Renal cortex interstitium (tissue), 11 donors: ENCODE measurements around the gene FAM53B. TPM values are rescaled to one million over a fixed set of nuclear protein-coding genes. Genes with fewer than 3 reads are reported as not detected.

Experiments
- DNase-seq, 11 donors: peaks; one replicate each; pipeline ENCODE4 v3.0.0-alpha.2; 2013; ENCODE audit warnings: low read depth in 9 of 11, low spot score in 4 of 11; ENCODE audit errors: extremely low read depth in 1 of 11
- polyA plus RNA-seq, 3 donors: library from polyadenylated mRNA; unstranded; fragments of 120-200 nt; gene quantifications; one replicate each; pipeline ENCODE4 v1.2.1, GENCODE V29; 2013; ENCODE audit not compliant: insufficient read length in 3 of 3

Gene FAM53B
- polyA plus RNA-seq, 3 donors: 22.3 to 32.5 (median 29.1) TPM

DNA sequence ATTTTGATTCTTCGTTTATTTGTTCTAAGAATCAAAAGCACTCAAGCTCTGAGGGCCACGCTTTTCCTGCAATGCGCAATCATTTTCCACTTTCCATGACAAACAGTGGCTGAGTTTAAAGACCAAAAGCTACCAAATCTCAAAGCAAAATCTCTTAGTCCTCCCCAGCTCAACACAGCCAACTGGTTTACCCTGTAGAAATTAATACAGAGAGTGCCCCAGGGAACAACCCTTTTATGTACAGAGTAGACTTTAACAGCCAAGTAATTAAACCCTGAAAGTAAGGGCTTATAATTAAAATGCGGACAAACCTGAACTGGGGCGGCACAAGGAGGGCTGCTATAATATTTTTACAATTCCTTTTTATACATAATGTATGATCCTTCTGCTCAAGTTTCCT lies 53.2 kb downstream of the FAM53B start:
- peak in 1 of 11 donors; percentile 44 for DNase-seq

DNA sequence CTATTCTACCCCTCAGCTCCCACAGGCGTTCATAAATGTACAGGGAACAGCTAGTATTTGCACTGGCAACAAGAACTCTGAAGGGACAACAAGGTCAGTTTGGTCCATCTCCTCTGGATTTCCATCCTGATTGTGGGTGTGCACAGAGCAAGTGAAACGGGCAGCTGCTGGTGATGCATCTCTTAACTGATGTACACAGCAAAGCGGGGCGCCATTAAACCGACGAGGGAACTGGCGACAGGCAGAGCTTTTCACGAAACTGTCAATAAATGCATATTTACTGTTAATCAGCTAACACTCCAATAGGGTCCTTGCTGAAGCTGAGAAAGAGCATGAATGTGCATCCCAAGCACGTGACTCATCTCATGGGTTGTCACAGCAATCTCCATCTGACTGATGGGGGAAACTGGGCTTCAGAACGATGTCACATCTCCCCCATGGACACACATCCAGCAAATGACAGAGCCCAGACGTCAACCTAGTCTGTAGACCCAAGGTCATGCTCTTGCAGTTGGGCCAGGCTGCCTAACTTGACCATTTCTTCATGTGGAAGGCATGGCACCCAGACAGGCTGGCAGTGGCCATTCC lies 54.2 kb downstream of the FAM53B start:
- no peak for DNase-seq

DNA sequence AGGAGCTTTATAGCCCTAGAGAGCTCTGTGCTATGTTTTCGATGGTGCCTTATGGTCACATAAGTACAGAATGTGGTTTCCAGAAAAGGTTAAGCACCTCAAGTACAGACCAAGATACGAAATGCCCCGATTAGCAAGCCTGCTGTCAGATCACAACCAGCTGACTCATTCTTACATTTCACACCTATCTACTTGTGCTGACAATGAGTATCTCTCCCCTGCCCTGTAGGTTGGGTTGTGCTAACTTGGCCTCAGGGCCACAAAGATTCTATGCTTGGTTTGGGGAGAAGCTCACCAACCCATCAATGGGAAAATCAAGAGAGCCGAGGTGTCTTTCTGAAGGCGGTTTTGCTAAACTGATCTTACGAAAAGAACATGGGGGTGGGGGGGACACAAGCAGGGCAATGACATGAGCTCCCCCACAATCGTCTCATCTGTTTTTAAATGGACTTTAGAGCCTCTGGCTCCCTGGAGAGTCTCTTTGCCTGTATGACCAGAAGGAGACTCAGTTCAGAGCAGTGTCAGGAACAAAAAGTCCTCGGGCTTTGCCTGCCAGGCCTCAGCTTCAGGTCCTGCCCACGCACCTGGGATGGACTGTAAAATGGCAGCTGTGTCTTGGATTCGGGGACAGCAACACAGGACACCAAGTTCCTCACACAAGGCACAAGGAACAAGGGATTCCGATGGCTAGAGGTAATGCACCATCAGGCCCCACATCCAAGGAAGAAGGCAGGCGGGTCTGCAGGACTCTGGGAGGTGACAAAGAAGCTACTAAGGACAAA lies 55.1 kb downstream of the FAM53B start:
- DNase-seq: no peak

DNA sequence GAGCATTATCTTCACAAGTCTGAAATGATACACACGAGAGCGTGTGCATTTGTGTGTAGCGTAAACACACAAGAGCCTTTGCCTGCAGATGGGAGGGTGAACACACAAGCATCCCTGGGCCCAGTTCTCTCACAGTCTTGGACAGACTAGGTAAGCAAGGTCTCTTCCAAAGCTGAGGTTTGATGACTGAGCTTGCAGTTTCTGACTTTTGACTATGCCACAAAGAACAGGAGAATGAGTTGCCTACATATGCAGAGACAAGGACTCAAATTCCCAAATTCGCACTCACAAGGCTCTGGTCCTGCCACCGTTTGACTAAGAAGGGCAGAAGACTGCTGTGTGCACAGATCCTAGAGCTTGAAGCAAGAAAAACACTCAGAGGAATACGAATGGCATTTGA lies 55.8 kb downstream of the FAM53B start:
- DNase-seq: no peak

DNA sequence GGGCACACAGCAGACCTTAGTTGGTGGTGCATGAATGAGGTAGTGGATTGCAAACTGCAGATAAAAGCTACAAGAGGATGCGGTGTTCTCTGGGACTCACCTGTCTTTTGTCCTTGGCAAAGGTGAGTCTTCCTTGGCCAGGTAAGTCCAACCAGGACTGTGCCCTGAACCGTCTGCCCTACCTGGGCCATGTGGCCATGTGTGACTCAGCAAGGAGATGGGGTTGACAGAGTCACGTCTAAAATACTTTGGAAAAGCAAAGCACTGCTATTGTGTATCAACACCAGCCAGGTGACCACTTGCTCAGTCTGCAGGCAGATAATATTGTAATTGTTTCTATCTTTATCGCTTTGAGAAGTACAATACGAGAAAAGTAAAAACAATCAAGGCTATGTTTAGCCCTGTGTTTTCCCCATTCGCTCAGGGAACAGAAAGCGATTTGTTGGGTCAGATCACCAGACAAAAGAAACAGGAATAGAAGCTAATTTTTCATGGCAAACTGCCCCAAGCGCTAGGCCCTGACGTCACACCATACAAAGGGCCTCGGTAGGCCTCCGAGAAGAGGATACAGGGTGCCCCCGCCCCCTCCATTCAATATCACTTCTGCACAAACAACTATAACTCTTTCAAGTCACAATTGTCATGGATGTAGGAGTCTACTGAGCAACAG lies 57.3 kb downstream of the FAM53B start:
- no peak for DNase-seq

DNA sequence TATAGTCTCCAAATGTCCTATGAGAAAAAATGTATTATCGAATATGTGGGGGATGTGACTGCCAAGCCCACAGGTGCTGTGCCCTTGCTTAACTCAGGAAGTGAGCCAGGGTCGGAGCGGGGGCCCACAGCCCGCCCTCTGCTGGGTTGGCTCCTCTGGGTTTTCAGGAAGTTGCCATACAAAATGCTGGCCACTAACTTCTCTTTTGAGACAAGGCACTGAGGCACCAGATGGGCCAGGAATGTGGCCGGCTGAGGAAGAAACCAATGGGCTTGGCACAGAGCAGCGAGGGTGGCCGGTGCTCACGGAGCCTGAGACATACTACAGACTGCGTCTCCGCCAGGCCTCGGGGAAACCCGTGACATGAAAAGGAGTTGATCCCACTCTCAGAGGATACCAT lies 58.9 kb downstream of the FAM53B start:
- no peak for DNase-seq

DNA sequence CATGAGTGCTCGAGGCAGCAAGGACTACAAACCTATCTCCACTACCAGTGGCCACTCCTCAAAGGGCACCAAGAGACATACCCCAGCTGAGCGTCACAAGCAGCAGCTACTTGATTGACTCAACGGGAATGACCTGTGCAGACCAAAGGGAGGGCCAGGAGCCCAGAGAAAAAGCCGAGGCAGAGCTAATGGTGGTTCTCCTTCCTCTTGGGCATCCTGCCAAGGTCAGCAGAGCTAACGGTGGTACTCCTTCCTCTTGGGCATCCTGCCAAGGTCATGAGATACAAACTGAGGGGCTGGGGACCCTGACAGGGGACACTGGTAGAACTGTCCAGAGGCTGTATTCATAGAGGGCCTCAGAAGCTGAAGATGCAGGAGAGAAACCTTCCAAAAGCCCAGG lies 60.4 kb downstream of the FAM53B start:
- DNase-seq: no peak

DNA sequence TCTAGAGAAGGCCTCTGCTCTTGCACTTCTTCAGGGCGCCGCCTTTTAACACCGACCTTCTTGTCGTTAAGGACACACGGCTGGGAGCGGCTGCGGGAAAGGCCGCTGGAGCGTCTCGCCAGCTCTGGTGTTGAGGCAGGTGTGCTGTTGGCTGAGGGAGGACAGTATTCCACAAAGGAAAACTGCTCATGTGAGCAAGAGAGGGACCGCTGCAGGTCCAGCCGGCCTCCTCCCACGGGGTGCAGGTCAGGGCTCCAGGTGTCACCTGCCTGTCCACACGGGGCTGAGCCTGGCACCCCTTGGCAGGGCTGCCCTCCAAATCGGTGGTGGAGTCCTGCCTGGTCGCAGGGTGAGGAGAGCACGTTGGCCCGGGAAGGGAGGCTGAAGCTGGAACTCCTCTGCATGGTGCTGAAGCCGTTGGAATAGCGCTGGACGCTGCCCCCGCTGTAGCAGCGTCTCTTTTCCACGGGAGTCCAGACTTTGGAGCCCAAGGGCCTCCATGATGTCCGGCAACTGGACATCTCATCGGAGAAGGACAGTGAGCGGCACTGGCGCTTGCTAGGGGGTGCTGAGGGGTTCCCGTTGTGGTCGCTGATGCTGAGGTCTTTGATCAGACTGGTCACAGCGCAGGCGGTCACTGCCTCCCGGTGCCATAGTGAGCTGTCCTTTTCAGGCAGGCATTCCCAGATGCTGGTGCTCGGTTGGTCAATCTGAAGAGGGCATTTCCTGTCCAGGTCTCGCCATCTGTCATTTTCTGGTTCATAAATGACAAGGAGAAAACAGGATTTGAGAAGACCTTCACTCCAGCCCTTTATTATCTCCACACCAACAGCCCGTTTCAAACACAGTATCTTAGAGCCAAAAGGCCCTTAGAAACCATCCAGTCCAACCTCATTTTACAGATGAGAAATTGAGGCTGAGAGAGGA lies 62.3 kb downstream of the FAM53B start:
- no peak for DNase-seq

DNA sequence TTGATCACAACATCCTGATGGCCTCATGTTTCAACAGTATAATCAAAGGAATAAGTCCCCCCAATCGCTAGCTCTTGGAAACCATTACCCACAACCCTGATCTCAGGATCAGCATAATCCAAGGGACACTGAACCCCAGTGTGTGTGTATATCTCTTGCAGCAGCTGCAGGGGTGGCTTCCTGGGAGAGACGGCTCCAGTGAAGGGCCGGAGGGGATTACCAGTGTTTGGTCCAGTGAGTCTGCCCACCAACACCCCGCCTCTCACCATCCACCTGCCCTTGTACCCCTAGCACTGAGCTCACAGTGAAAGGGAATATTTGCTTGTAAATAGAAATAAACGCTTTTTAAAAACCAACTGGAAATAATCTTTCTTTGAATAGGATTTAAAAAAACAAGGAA lies 63.1 kb downstream of the FAM53B start:
- no peak for DNase-seq

DNA sequence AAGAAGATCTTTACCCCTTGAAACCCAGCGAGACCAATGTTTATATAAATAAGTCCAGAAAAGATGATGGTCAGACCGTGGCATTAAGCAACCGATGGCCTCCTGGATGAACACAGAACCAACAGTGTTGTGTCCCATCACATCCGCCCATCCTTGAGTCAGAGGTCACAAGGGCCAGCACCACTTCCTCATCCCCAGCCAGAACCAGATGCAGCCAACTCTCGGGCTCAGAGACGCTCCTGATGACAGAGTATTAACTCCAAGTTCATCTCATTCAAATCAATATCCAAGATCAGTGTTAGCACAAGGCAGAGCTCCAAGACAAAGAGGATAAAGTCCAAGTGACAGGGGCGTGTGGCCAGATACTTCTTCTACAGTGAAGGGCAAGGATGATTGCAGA lies 63.5 kb downstream of the FAM53B start:
- DNase-seq: no peak

DNA sequence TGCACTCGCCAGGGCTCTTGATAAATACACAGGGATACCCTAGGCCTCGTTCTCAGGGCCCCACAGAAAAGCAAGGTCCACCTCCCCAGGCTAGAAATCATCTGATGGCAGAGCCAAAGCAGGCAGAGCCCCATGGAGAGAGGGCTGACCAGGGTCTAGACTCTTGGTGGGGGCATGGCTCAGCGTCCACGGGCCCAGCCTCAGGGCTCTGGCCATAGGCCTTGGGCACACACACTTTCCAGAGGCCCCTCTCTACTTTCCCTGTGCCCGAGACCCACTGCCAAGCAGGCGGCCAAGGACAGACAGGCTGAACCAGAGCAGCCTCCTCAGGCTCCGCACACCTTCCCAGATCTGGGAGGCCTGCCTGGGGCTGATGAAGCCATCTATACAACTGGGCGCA lies 64.8 kb downstream of the FAM53B start:
- DNase-seq: no peak

DNA sequence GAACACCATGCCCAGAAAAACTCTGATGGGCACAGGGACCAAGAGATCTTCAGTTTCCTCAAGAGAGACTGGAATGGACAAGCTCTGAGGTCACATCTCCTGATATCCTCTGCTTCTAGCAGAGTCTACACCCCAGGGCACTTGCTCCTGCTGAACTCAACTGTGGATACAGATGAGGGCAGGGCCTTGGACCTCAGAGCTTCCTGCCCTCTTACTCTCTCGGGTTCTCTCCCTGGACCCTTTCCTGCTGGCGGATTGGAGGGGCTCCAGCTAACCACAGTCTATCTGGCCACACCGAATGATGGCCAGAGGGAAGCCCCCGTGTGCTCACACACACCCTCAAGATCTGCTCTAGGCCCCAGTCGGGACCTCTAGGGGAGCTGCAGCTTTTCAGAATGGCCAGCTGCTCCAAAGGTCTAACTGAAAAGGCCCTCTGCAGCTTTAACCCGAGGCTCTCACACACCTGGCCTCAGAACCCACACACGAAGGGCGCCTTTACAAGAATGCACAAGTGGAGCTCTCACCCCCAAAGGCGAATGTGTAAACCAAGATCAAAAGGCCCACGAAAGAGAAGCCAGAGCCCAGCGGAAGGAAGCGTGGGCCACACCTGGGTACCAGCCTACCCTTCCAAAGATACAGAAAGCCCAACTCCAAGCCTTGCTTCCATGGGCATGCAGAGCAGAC lies 65.5 kb downstream of the FAM53B start:
- DNase-seq: no peak

DNA sequence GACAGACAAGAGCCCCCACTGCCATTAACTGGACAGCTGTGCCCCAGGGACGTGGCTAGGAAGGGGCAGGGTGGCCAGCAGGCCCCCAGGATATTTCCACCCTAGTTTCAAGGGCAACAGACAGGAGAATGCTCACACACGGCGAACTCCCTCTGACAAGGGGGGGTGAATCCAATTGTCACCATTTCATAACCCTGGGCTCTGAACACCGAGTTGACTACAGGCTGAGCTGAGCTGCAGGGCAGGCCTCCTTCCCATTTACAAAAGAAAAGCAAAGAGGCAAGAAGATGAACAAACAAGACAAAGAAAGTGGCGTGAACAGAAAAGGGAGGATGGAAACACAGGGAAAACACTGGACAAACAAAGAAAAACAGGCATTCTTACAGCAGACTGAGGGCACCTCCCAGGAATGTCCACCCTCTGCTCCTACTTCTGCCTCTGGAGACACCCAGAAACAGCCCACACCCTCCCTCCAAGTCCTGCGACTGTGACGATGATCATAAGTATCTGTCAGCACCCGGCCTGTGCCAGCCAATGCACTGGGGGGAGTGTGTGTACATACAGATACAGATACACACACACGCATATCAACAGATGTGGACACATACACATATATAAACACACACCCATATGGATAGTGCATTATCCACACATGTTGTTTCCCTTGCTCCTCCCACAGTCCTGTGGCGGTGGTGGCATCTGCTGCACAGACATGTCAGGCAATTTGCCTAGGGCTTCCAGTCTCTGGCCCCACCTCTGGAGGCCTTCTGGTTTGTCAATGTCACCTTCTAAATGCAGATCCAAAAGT lies 66.2 kb downstream of the FAM53B start:
- DNase-seq: no peak

DNA sequence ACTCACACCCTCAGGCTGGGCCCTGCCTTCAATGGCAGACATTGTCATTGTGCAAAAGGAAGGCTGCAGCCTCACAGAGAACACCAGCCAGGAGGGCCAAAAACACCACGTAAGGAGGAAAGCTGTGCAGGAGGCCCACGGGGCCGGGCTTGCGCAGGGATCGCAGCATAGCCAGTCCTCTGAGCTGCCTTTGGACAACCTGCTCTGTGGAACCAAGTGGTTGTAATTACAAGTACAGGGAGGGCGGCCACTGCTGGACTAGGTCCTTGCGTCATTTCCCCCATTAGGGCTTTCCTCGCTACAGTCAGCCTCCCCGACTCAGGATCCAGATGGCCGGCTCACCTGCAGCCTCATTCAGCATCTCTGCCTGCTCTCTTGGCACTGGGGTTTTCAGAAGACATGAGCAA lies 66.9 kb downstream of the FAM53B start:
- no peak for DNase-seq

DNA sequence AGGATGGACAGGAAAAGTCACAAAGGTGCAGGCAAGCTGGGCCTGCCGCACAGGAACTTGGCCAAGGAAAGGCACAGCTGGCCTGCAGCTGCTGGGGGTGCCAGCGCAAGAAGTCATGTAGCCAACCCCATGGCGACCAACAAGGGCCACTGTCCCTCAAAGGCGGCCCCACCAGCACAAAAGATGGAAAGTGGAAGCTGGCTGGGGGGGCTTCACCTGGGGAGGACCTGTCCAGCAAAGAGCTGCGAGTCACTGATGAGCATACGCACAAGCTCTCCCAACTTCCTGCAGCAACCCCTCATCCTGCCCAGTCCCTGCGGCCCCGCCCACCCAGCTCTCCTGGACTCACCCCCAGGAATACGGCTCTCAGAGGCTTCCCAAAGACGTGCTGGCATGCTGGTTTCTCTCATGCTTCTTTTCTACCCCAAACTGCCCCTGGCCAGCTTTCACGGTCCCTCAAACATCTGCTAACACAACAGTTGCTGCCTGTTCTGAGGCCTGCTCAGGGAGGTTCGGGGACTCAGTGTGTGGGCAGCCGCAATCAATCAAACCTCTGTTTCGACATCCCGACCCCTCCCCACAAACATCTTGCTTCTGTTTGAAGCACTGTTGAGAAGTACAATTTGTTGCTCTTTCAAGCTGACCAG lies 67.6 kb downstream of the FAM53B start:
- DNase-seq: peak in 4 of 11 donors; percentile 31 to 65 (median 54)

DNA sequence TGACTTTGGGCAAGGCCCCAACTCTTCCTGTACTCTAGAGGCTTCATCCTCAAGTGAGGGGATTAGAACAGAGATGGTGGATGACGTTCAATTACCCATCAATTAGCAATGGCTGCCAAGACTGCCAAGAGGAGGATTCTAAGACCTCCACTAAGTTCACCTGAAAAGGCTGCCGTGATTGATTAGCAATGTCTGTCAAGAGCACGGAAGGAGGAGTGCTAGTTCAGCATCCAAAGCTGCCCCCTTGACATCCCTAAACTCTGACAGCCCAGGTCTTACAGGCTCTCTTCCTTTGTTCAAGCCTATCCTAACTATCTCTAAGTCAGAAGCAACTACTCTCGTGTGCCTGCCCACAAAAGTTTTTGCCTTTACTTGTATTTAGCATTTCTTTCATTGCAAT lies 68.4 kb downstream of the FAM53B start:
- no peak for DNase-seq

DNA sequence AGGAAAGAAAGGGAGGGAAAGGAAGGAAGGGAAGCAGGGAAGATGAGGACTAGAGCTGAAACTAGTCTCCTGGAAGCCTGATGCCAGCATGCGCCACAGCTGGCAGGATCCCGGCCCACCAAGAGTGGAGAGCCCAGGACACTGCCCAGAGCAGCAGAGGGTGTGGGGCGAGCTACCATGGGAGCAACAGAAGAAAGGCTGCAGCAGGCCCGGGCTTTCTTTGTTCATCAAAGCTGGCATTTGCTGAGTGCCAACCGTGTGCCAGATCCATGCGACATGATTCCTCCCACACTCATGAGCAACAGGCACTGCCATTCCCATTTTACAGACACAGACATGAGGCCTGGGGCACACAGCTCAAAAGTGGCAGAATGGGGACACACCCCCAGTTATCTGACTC lies 68.9 kb downstream of the FAM53B start:
- DNase-seq: no peak

DNA sequence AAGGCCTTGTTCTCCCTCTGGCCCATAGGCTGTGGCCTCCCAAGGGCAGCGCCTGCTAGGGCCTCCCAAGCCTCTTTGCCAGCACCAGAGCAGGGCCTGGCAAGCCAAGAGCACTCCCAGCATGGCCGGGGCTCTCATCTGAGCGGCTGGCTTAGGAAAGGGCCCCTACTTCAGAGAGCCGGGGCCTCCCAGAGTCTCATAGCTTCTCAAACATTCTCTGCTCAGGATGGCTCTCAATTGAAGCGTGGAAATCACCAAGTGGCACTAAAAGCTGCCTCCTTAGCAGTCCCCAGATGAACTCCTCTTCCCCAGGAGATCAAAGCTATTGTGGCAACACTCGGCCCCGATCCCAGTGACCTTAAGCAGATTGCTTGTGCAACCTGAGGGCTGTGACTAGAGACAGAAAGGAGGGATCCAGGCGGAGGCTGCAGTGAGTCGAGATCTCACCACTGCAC lies 69.4 kb downstream of the FAM53B start:
- DNase-seq: no peak
